ENCODE data around the gene SKIL.

GRCh38 chr3:170437176-170437575 lies 79.7 kb downstream of the SKIL start:
- TF ChIP-seq, protein P1, sequence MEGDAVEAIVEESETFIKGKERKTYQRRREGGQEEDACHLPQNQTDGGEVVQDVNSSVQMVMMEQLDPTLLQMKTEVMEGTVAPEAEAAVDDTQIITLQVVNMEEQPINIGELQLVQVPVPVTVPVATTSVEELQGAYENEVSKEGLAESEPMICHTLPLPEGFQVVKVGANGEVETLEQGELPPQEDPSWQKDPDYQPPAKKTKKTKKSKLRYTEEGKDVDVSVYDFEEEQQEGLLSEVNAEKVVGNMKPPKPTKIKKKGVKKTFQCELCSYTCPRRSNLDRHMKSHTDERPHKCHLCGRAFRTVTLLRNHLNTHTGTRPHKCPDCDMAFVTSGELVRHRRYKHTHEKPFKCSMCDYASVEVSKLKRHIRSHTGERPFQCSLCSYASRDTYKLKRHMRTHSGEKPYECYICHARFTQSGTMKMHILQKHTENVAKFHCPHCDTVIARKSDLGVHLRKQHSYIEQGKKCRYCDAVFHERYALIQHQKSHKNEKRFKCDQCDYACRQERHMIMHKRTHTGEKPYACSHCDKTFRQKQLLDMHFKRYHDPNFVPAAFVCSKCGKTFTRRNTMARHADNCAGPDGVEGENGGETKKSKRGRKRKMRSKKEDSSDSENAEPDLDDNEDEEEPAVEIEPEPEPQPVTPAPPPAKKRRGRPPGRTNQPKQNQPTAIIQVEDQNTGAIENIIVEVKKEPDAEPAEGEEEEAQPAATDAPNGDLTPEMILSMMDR (IDR thresholded peaks at IDR 0.05 in 4 of 5, conservative IDR thresholded peaks at IDR 0.05 in 1 of 5): no peak
- no peak for TF ChIP-seq POLR2A (IDR thresholded peaks at IDR 0.05)
